ENCODE data around the gene TCAP. TPM values are rescaled to one million over a fixed set of nuclear protein-coding genes. Genes with fewer than 3 reads are reported as not detected.
"Not testable (repeated sequence)": the region's sequence is repeated elsewhere in the genome, so short reads cannot be mapped to it uniquely, and the experiment has no call there.

Gene TCAP
- total RNA-seq, 1 experiment from 2014 or later = 0.53 TPM

DNA sequence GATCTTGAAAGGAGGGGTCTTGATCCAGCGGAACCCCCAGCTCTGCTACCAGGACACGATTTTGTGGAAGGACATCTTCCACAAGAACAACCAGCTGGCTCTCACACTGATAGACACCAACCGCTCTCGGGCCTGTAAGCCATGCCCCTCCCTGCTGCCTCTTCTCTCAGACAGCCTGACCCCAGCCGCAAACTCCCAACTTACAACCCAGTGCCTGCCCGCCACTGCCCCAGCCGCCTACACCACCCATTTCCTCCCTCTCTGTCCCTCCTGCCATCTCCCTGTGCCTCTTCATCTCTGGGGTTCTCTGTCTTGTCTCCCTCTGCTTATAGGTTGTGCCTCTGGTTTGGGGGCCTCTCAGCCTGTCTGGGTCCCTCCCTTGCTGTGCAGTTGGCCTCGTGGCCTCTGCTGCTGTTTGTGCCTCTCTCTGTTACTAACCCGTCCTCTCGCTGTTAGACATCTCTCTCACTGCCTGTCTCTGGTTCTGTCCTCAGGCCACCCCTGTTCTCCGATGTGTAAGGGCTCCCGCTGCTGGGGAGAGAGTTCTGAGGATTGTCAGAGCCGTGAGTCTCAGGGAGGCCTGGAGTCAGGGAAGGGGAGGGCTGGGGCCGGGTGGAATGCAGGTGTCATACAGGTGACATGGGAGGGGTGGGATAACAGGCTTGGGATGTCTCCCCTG, 44.3 kb downstream of the TCAP start:
- in situ Hi-C loops (cut with HindIII; ENCODE audit: low pct_unique_long_range_greater_than_20kb, low sequenced_read_pairs) = no loop called here
- DNase-seq (ENCODE audit: low read depth, low spot score) = no peak

DNA sequence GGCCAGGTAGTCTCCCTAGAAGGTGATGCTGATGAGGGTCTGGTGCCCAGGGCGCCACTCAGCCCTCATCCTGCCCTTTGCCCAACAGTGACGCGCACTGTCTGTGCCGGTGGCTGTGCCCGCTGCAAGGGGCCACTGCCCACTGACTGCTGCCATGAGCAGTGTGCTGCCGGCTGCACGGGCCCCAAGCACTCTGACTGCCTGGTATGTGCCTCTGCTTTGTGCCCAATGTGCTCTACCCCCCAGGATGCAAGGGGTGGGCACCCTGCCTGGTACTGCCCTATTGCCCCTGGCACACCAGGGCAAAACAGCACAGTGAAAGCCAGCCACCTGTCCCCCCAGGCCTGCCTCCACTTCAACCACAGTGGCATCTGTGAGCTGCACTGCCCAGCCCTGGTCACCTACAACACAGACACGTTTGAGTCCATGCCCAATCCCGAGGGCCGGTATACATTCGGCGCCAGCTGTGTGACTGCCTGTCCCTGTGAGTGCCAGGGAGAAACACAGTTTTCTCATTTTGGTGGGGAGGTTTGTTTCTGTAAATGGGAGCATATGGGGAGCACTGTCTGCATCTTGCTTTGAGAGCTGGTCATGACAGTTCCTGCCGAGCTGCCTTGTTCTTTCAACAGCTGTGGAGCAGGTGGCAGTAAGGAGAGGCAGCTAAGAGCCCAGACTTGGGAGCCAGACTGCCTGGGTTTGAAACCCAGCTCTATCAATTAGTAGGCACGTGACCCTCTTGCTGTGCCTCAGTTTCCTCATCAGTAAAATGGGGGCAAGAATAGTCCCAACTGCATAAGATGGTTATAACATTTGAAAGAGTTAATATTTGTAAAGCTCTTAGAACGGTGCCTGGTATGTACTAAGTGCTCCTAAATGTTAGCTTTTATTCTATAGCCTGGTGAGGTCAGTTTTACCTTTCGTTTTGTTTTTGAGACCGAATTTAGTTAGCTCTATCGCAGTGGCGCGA, 45.1 kb downstream of the TCAP start:
- DNase-seq (ENCODE audit: low read depth, low spot score) = no peak
- in situ Hi-C loops (cut with HindIII; ENCODE audit: low pct_unique_long_range_greater_than_20kb, low sequenced_read_pairs) = no loop called here

- DNase-seq (ENCODE audit: low read depth, low spot score); in situ Hi-C loops (cut with HindIII; ENCODE audit: low pct_unique_long_range_greater_than_20kb, low sequenced_read_pairs): not testable (repeated sequence)
Measured at GRCh38 chr17:39711071-39711470, 45.9 kb downstream of the TCAP start.

DNA sequence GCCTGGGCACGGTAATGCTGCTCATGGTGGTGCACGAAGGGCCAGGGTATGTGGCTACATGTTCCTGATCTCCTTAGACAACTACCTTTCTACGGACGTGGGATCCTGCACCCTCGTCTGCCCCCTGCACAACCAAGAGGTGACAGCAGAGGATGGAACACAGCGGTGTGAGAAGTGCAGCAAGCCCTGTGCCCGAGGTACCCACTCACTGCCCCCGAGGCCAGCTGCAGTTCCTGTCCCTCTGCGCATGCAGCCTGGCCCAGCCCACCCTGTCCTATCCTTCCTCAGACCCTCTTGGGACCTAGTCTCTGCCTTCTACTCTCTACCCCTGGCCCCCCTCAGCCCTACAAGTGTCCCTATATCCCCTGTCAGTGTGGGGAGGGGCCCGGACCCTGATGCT, 46.7 kb downstream of the TCAP start:
- no peak for DNase-seq (ENCODE audit: low read depth, low spot score)
- in situ Hi-C loops (cut with HindIII; ENCODE audit: low pct_unique_long_range_greater_than_20kb, low sequenced_read_pairs) = no loop called here

DNA sequence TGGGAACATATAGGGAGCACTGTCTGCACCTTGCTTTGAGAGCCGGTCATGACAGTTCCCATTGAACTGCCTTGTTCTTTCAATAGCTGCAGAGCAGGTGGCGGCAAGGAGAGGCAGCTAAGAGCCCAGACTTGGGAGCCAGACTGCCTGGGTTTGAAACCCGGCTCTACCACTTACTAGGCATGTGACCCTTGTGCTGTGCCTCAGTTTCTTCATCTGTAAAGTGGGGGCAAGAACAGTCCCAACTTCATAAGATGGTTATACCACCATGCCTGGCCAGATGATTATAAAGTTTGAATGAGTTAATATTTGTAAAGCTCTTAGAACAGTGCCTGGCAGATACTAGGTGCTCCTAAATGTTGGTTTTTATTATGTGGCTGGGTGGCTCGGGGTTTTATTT, 49.1 kb downstream of the TCAP start:
- no peak for DNase-seq (ENCODE audit: low read depth, low spot score)
- in situ Hi-C loops (cut with HindIII; ENCODE audit: low pct_unique_long_range_greater_than_20kb, low sequenced_read_pairs) = no loop called here

DNA sequence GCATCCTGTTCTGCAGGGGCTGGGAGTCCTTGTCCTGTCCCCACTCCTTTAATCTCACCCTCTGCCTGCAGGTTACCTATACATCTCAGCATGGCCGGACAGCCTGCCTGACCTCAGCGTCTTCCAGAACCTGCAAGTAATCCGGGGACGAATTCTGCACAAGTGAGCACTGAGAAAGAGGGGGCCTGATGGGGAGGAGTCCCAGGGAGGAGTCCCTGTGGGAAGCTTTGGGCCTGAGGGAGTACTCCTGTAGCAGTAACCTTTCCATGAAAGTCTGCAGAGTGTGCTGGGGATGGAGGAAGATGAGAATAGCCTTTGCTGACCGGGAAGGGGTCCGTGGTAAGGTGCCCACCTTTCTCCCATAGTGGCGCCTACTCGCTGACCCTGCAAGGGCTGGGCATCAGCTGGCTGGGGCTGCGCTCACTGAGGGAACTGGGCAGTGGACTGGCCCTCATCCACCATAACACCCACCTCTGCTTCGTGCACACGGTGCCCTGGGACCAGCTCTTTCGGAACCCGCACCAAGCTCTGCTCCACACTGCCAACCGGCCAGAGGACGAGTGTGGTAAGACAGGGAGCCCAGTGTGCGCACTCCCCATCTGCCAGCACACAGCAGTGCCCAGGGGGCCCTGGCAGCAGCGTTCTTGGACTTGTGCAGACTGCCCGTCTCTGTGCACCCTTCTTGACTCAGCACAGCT, 50.4 kb downstream of the TCAP start:
- in situ Hi-C loops (cut with HindIII; ENCODE audit: low pct_unique_long_range_greater_than_20kb, low sequenced_read_pairs) = no loop called here
- no peak for DNase-seq (ENCODE audit: low read depth, low spot score)

Other genes with a start within 250 kb of the TCAP start
- 20.1 and 22.1 TPM in 2 replicates for gene MED1, start 214.1 kb upstream of the TCAP start, total RNA-seq (2014; rRNA removed; shearing (Covaris generic))
- gene CDK12, start 203.9 kb upstream of the TCAP start, total RNA-seq (2014; rRNA removed; shearing (Covaris generic)) = 40.7 TPM in 2 replicates
- not detected in 2 replicates for gene NEUROD2, start 57.4 kb upstream of the TCAP start, total RNA-seq (2014; rRNA removed; shearing (Covaris generic))
- gene PPP1R1B, start 38.4 kb upstream of the TCAP start, total RNA-seq (2014; rRNA removed; shearing (Covaris generic)) = 0.08 TPM in 1 of 2 replicates, not detected in the other
- 21.2 and 32.9 TPM in 2 replicates for gene STARD3, start 28.2 kb upstream of the TCAP start, total RNA-seq (2014; rRNA removed; shearing (Covaris generic))
- gene PNMT, start 3.1 kb downstream of the TCAP start, total RNA-seq (2014; rRNA removed; shearing (Covaris generic)) = not detected in 2 replicates
- 6.6 and 7.2 TPM in 2 replicates for gene PGAP3, start 22.7 kb downstream of the TCAP start, total RNA-seq (2014; rRNA removed; shearing (Covaris generic))
- gene ERBB2, start 34.7 kb downstream of the TCAP start, total RNA-seq (2014; rRNA removed; shearing (Covaris generic)) = 11.9 and 12.4 TPM in 2 replicates
- gene MIEN1, start 65.2 kb downstream of the TCAP start, total RNA-seq (2014; rRNA removed; shearing (Covaris generic)) = 50.0 and 58.8 TPM in 2 replicates
- 0.11 TPM in 1 of 2 replicates, not detected in the other for gene GRB7, start 72.6 kb downstream of the TCAP start, total RNA-seq (2014; rRNA removed; shearing (Covaris generic))
- 0.08 and 0.35 TPM in 2 replicates for gene IKZF3, start 199.0 kb downstream of the TCAP start, total RNA-seq (2014; rRNA removed; shearing (Covaris generic))
- gene ZPBP2, start 202.9 kb downstream of the TCAP start, total RNA-seq (2014; rRNA removed; shearing (Covaris generic)) = not detected in 2 replicates